ENCODE data around the gene HHLA2.

The HHLA2 gene

DNA sequence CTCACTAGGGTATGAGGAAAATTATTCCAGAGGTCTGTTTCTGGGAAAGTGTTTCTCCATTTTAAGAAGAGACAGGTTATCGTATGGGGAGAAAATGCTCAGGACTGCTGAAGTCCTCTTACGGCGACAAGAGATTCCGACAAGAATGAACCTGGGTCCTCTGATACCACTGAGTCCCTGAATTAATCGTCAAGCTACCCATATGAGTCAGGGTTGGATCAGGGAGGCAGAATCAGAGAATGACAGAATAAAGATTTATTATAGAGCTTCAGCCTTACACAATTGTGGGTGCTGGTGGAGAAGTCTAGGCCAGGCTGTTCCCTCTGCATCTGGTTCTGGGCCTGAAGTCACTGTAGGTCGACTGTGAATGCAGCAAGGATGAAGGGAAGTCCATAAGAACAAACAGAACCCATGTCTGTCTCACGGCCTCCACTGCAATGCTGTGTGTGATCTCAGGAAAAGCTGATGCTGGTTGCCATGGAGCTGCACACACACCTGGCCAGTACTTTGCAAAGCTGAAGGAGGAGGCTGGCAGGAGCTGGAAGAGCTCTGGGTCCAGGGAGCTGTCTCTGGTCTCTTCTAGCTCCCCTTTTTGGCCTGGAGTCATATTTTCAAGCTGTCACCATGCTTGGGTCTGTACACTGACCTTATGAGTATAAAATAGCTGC, 83.9 kb downstream of the HHLA2 start:
- H3K4me3 ChIP-seq (ENCODE audit: low read length) = no peak overlapping the region
- DNase-seq (ENCODE audit: low read depth) = no peak
- TF ChIP-seq, protein P1, sequence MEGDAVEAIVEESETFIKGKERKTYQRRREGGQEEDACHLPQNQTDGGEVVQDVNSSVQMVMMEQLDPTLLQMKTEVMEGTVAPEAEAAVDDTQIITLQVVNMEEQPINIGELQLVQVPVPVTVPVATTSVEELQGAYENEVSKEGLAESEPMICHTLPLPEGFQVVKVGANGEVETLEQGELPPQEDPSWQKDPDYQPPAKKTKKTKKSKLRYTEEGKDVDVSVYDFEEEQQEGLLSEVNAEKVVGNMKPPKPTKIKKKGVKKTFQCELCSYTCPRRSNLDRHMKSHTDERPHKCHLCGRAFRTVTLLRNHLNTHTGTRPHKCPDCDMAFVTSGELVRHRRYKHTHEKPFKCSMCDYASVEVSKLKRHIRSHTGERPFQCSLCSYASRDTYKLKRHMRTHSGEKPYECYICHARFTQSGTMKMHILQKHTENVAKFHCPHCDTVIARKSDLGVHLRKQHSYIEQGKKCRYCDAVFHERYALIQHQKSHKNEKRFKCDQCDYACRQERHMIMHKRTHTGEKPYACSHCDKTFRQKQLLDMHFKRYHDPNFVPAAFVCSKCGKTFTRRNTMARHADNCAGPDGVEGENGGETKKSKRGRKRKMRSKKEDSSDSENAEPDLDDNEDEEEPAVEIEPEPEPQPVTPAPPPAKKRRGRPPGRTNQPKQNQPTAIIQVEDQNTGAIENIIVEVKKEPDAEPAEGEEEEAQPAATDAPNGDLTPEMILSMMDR (conservative IDR thresholded peaks at IDR 0.05; ENCODE audit: low read depth, low read length) = no peak

DNA sequence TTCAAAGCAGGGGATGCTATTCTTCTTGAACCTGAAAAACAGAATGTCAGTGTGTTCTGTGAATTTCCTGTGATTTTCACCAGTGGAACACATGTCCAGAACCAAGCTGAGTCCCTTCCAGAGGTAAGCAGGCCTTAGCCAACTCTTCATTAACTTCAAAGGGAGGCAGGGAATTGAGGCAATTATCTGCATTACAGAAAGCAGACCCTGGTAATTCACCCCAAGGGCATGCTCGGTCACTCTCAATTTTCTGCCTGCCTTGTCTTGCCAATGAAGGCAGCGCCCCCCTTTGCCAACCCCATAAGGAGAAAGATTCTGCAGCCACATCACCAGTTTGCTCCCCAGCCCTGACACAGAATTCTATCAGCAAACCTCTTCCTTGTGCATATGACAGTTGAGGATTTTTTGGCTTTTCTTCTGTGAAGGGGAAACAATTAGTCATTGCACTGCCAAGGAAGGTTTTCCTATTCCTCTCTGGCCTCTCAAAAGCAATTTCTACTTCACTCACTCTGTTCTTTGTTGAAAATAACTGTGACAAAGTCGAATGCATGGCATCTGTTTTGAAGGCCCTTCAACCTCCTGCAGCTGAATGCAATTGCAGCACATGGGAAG, 85.3 kb downstream of the HHLA2 start:
- no peak overlapping the region for H3K4me3 ChIP-seq (ENCODE audit: low read length)
- TF ChIP-seq, protein P1 (conservative IDR thresholded peaks at IDR 0.05; ENCODE audit: low read depth, low read length) = no peak
- no peak for DNase-seq (ENCODE audit: low read depth)

DNA sequence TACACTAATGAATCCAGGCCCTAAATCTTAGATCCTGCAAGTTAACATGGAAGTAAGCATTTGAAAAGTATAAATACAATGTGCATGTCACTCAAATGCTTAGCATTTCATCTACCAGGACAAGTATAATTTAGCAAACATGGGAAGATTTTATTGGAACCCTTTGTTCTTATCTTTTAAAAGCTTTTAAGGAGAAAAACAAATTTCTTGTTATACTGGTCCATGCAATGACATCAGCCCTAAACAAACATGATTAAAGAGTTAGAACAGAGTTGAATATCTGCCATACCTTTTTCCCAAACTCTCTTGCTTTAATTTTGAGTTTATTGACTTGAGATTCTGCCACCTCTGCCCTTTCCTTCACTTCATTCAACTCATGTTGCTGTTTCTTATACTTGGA, 87.0 kb downstream of the HHLA2 start:
- no peak for DNase-seq (ENCODE audit: low read depth)
- no peak overlapping the region for H3K4me3 ChIP-seq (ENCODE audit: low read length)
- TF ChIP-seq, protein P1 (conservative IDR thresholded peaks at IDR 0.05; ENCODE audit: low read depth, low read length) = no peak

DNA sequence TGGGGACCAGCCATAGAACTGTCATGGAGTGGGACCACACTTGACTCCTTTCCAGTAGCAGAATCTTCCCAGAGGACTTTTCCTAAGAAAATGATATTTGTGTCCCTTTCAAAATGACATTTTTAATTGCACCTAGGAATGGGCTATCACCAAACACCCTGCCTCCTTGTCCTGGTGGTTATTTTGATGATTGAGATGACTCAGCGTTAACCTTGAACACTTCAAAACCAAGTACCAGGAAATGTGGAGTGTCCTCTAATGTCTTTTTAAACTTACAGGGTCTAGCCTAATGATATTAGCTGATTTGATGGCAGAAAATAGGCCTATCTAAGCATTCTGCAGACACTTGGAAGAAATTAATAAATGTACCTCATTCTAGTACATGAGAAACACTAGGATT, 90.7 kb downstream of the HHLA2 start:
- H3K4me3 ChIP-seq (ENCODE audit: low read length) = no peak overlapping the region
- DNase-seq (ENCODE audit: low read depth) = no peak
- TF ChIP-seq, protein P1 (conservative IDR thresholded peaks at IDR 0.05; ENCODE audit: low read depth, low read length) = no peak

DNA sequence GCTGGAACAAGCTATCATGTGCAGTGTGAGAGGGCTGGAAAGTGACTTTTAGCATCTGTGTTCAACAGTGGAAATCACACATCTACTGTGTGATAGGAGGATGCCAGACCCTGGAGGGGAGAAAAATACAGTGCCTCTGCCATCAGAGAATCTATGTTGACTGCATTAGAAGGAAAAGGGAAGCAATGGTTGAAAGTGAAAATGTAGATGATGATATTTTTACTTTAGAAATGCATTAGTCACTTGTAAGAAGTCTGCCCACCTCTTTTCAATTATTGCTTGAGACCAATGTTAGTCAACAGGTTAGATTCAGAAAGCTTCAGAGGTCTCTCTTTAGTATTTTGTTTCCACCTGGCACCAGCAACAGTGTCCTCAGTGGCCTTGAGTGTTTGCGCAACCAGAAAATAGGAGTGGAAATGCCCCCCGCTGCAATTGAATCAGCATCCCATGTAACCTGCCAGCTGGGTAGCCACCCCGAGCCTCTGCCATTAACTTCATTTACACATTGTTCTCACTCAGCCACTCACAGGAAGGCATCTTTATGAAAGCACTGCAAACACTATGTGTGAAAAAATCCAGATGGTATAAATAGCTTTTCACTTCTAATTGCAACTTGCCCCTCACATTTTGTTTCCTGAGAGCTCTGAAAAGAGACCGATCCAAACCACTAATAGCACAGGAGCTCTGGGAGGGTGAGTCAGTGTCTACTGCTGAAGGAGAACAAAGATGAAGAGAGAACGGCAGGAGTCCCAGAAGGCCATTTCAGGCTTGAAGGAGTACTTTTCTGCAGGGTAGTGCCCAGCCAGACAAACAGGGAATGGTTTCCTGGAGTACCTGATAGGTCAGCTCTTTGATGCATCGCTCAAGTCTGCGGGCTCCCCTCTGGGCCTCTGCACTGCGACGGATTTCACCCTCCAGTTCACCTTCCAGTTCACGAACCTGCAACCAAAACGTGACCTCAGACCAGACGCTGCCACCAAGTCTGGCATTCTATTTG, 92.1 kb downstream of the HHLA2 start:
- H3K4me3 ChIP-seq (ENCODE audit: low read length) = no peak overlapping the region
- TF ChIP-seq, protein P1 (conservative IDR thresholded peaks at IDR 0.05; ENCODE audit: low read depth, low read length) = no peak
- no peak for DNase-seq (ENCODE audit: low read depth)

DNA sequence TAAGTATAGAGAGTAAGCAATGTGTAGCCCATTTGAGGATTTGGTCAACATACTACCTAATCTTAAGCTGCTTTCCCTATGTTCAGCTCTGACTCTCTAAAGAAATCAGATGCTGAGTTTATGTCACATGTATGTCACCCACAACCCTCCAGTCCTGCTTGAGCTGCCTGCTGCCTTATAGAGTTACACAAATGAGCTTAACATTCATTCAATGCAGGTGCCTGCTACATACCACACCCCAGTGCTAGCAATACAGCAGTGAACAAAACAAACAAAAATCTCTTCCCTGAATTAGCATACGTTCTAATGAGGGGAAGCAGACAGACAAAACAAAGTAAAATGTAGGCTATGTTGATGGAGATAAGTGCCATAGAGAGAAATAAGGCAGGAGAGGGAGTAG, 93.0 kb downstream of the HHLA2 start:
- no peak overlapping the region for H3K4me3 ChIP-seq (ENCODE audit: low read length)
- TF ChIP-seq, protein P1 (conservative IDR thresholded peaks at IDR 0.05; ENCODE audit: low read depth, low read length) = no peak
- no peak for DNase-seq (ENCODE audit: low read depth)

All from retinal pigment epithelial cell (primary cell).